Measurements from ENCODE around the gene GPX8.

DNA sequence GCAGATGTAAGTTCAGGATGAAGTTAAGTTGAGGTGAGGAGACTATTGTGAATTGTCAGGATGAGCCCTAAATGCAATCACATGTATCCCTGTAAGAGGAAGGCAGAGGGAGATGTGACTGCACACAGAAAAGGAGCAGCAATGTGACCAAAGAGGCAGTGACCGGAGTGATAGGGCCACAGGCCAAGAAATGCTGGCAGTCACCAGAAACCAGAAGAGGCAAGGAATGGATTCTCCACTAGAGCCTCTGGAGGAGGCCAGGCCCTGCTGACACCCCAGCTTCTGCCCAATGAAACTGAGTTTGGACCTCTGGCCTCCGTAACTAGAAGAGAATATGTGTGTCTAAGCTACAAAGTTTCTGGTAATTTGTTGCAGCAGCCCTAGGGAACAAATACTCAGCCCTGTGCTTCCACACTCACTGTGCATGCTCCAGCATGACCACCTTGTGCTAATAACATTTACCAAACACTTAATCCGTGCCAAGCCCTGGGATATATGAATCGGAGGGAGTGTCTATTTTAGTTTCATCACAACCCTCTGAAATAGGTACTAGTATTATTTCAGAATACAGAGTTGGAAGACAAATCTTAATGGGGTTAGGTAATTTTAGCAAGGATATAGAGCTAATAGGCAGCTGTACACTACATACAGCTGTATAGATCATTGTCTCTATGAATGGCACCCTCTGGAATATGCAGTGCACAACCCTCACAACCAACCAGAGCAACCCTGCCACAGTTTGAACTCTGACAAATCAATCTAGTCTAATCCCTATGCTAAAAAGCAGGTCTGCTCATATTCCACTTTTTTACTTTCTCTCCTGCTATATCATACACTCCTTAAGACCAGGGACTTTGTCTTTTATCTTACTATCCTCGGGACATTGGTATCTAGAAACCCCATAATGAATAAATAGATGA is 7.8 kb upstream of the GPX8 start:
- TF ChIP-seq RFX5 (IDR thresholded peaks at IDR 0.05; ENCODE audit: low read depth, low read length), result no peak
- TF ChIP-seq, protein P1, sequence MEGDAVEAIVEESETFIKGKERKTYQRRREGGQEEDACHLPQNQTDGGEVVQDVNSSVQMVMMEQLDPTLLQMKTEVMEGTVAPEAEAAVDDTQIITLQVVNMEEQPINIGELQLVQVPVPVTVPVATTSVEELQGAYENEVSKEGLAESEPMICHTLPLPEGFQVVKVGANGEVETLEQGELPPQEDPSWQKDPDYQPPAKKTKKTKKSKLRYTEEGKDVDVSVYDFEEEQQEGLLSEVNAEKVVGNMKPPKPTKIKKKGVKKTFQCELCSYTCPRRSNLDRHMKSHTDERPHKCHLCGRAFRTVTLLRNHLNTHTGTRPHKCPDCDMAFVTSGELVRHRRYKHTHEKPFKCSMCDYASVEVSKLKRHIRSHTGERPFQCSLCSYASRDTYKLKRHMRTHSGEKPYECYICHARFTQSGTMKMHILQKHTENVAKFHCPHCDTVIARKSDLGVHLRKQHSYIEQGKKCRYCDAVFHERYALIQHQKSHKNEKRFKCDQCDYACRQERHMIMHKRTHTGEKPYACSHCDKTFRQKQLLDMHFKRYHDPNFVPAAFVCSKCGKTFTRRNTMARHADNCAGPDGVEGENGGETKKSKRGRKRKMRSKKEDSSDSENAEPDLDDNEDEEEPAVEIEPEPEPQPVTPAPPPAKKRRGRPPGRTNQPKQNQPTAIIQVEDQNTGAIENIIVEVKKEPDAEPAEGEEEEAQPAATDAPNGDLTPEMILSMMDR (IDR thresholded peaks at IDR 0.05 in 2 of 3, conservative IDR thresholded peaks at IDR 0.05 in 1 of 3; ENCODE audit: control insufficient read depth in 2 of 3, extremely low read depth in 1 of 3, insufficient read depth in 1 of 3, low read depth in 3 of 3, low read length in 3 of 3), result no peak
- no peak for TF ChIP-seq NBN (IDR thresholded peaks at IDR 0.05)
- TF ChIP-seq, protein P2, sequence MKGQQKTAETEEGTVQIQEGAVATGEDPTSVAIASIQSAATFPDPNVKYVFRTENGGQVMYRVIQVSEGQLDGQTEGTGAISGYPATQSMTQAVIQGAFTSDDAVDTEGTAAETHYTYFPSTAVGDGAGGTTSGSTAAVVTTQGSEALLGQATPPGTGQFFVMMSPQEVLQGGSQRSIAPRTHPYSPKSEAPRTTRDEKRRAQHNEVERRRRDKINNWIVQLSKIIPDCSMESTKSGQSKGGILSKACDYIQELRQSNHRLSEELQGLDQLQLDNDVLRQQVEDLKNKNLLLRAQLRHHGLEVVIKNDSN (IDR thresholded peaks at IDR 0.05; ENCODE audit: borderline replicate concordance, extremely low read length, insufficient read depth, low read depth, low read length), result no peak
- TF ChIP-seq RAD51 (IDR thresholded peaks at IDR 0.05), result no peak
- TF ChIP-seq NKRF (conservative IDR thresholded peaks at IDR 0.05), result no peak
- TF ChIP-seq EP300 (IDR thresholded peaks at IDR 0.05; ENCODE audit: borderline replicate concordance in 1 of 2, control insufficient read depth in 1 of 2, low read depth in 2 of 2, low read length in 2 of 2), result no peak
- no peak for TF ChIP-seq POLR2AphosphoS5 (IDR thresholded peaks at IDR 0.05; ENCODE audit: low read length)
- TF ChIP-seq ZBTB33 (IDR thresholded peaks at IDR 0.05), result no peak
- TF ChIP-seq POLR2A (IDR thresholded peaks at IDR 0.05; ENCODE audit: low read depth, low read length), result no peak
- TF ChIP-seq TCF3 (IDR thresholded peaks at IDR 0.05; ENCODE audit: borderline replicate concordance, insufficient read depth, low read depth, low read length), result no peak
- no peak for TF ChIP-seq BACH1 (IDR thresholded peaks at IDR 0.05; ENCODE audit: borderline replicate concordance)
- no peak for TF ChIP-seq ZNF687 (IDR thresholded peaks at IDR 0.05)
- no peak for TF ChIP-seq SUZ12 (IDR thresholded peaks at IDR 0.05; ENCODE audit: unreplicated experiment)

All from GM12878 (cell line).